K562 (cell line): Measurements from ENCODE around the gene ZDHHC11. TPM values are rescaled to one million over a fixed set of nuclear protein-coding genes. Genes with fewer than 3 reads are reported as not detected.

Experiments used
- ATAC-seq: fragments of 200-7000 bp; cut with Tn5 transposase; 3 replicates; pipeline ENCODE4 v1.9.1; 2020; ENCODE audit warnings: moderate library complexity
- BruUV-seq: library from RNA; stranded (reverse); fragments of 400-500 nt; replicated peaks from 2 replicates; lab custom pipeline; 2021; lab: Mats Ljungman, UMichigan
- CTCF ChIA-PET: fragments of 300-600 bp; formaldehyde crosslinking; extraction: SDS; loops from one replicate; lab custom pipeline; 2021; ENCODE audit warnings: low intra/inter-chr PET ratio; lab: Yijun Ruan, JAX
- POLR2A ChIA-PET: fragments of 300-600, 350-650 bp; sonication (Branson Sonifier 250); formaldehyde crosslinking; extraction: SDS; loops from one replicate; lab custom pipeline; 2021; ENCODE audit warnings: antibody characterized with exemption, inconsistent platforms; lab: Yijun Ruan, JAX
- DNase-seq, 4 experiments: peaks; one replicate each; pipeline versions ENCODE4 v3.0.0 to v3.0.0-alpha.2; 2011 to 2018; ENCODE audit warnings: low spot score in 3 of 4, mixed read lengths in 3 of 4; ENCODE audit errors: extremely low read depth in 1 of 4
- FAIRE-seq: peaks from 2 replicates; lab custom pipeline; 2011; peaks lifted over from hg19 to GRCh38; lab: Jason Lieb, UNC
- H2AFZ ChIP-seq: 2 replicates; pipeline ENCODE4 v1.6.0; 2011; ENCODE audit warnings: low read depth, low read length, control low read depth, inconsistent platforms
- H3K27ac ChIP-seq: fragments of 200-600 bp; 3 replicates; pipeline ENCODE4 v1.8.0; 2011; ENCODE audit warnings: low read depth, mild to moderate bottlenecking, control low read depth, inconsistent platforms, low read length, moderate library complexity, mixed read lengths; ENCODE audit errors: extremely low read depth
- H3K27me3 ChIP-seq, 2 experiments: fragments of 300-600 bp in 1 of 2; 2 replicates in 1 of 2; 3 replicates in 1 of 2; pipeline versions ENCODE4 v1.6.0 to v1.8.0; 2011; ENCODE audit warnings: inconsistent platforms in 2 of 2, low read length in 2 of 2, mild to moderate bottlenecking in 1 of 2, mixed read lengths in 1 of 2, moderate library complexity in 1 of 2; ENCODE audit not compliant: control insufficient read depth in 2 of 2, insufficient read depth in 2 of 2
- H3K36me3 ChIP-seq: fragments of 300-600 bp; 3 replicates; pipeline ENCODE4 v1.8.0; 2011; ENCODE audit warnings: mild to moderate bottlenecking, low read length, inconsistent platforms; ENCODE audit not compliant: control insufficient read depth, insufficient read depth
- H3K4me1 ChIP-seq, 2 experiments: fragments of 200-600 bp in 1 of 2; replicated peaks in 1 of 2; 2 replicates in 1 of 2; 3 replicates in 1 of 2; pipeline versions ENCODE4 v1.5.1 to v1.8.0; 2011; ENCODE audit warnings: inconsistent platforms in 2 of 2, low read length in 2 of 2, mild to moderate bottlenecking in 1 of 2, mixed read lengths in 1 of 2, moderate library complexity in 1 of 2; ENCODE audit not compliant: control insufficient read depth in 2 of 2, insufficient read depth in 2 of 2
- H3K4me2 ChIP-seq: 2 replicates; pipeline ENCODE4 v1.6.1; 2011; ENCODE audit warnings: low read length, control low read depth, inconsistent platforms, mixed read lengths; ENCODE audit not compliant: insufficient read depth
- H3K4me3 ChIP-seq: fragments of 200-600 bp; sonication (generic), shearing (Covaris generic); 2 replicates; pipeline ENCODE4 v1.5.1; 2016; ENCODE audit warnings: control low read depth, inconsistent platforms
- H3K79me2 ChIP-seq: fragments of 200-600 bp; 3 replicates; pipeline ENCODE4 v1.8.0; 2011; ENCODE audit warnings: low read length, inconsistent platforms; ENCODE audit not compliant: control insufficient read depth, insufficient read depth
- H3K9ac ChIP-seq, 2 experiments: 2 replicates each; pipeline versions ENCODE4 v1.6.0 to v1.6.1; 2011; ENCODE audit warnings: low read depth in 2 of 2, low read length in 2 of 2, control low read depth in 1 of 2, inconsistent platforms in 1 of 2, mild to moderate bottlenecking in 1 of 2, mixed read lengths in 1 of 2; ENCODE audit not compliant: insufficient read depth in 1 of 2
- H3K9me1 ChIP-seq: one replicate; pipeline ENCODE4 v1.6.0; 2011; ENCODE audit warnings: inconsistent platforms, mild to moderate bottlenecking, low read length, moderate library complexity; ENCODE audit not compliant: control insufficient read depth, insufficient read depth
- H3K9me3 ChIP-seq: replicated peaks from 2 replicates; pipeline ENCODE4 v1.5.1; 2011; ENCODE audit warnings: low read depth, low read length, inconsistent platforms; ENCODE audit not compliant: control insufficient read depth, insufficient read depth
- H4K20me1 ChIP-seq: replicated peaks from 2 replicates; pipeline ENCODE4 v1.6.1; 2011; ENCODE audit warnings: low read length, inconsistent platforms, mixed read lengths; ENCODE audit not compliant: control insufficient read depth, insufficient read depth
- C11orf30 ChIP-seq: fragments of 450-650 bp; IDR thresholded peaks from 2 replicates; pipeline ENCODE4 v1.6.1; 2016; ENCODE audit warnings: low read depth, mild to moderate bottlenecking
- ELF2 ChIP-seq: fragments of 250-450 bp; sonication (Bioruptor Pico); IDR thresholded peaks from 2 replicates; pipeline ENCODE4 v1.5.0; 2021; ENCODE audit warnings: mild to moderate bottlenecking
- HDAC3 ChIP-seq: fragments of 450-650 bp; IDR thresholded peaks from 2 replicates; pipeline ENCODE4 v1.6.1; 2018; ENCODE audit warnings: borderline replicate concordance, mild to moderate bottlenecking, moderate library complexity; ENCODE audit not compliant: partially characterized antibody
- ILK ChIP-seq: fragments of 450-650 bp; IDR thresholded peaks from 2 replicates; pipeline ENCODE4 v1.6.1; 2016; ENCODE audit warnings: missing genetic modification characterization, low read depth, mild to moderate bottlenecking, missing compliant biosample characterization, moderate library complexity, borderline replicate concordance
- POLR2G ChIP-seq: fragments of 200-400 bp; formaldehyde crosslinking; IDR thresholded peaks from 2 replicates; pipeline ENCODE4 v1.6.1; 2017; ENCODE audit warnings: low read depth, mild to moderate bottlenecking, antibody characterized with exemption, low read length, moderate library complexity
- RBFOX2 ChIP-seq: fragments of 200-400 bp; formaldehyde crosslinking; IDR thresholded peaks from 2 replicates; pipeline ENCODE4 v1.6.1; 2017; ENCODE audit warnings: low read depth, mild to moderate bottlenecking, low read length, moderate library complexity
- WGBS: fragments of 100-300 bp; shearing (Covaris generic); methylation state at CpG from one replicate; pipeline ENCODE4 v1.1.6; 2016; ENCODE audit warnings: low coverage, mixed read lengths; ENCODE audit not compliant: insufficient coverage; ENCODE audit errors: missing lambda C conversion rate; 5-methylcytosine and 5-hydroxymethylcytosine counted together
- in situ Hi-C: fragments of 300-500 bp; cut with MboI; formaldehyde crosslinking; loops from 4 replicates; pipeline ENCODE4 v1.15.0; 2018; ENCODE audit warnings: inconsistent platforms, mixed read lengths
- intact Hi-C: fragments of 100-400 bp; cut with micrococcal nuclease; formaldehyde crosslinking; loops from 2 replicates; pipeline ENCODE4 v1.14.2; 2022
- polyA plus RNA-seq, 8 experiments: library from polyadenylated mRNA; depleted of rRNA in 4 of 8; stranded (reverse) in 5 of 8; unstranded in 3 of 8; fragments of >200 nt; fragmentation: Nextera tagmentation in 2 of 8; fragmentation: Illumina TruSeq in 1 of 8; extraction: Ambion mirVana in 2 of 8; extraction: Trizol in 1 of 8; gene quantifications; 2 replicates each; pipeline versions ENCODE4 v1.2.1 to v1.2.3, GENCODE V29; 2011 to 2014; ENCODE audit warnings: inconsistent platforms in 1 of 8, missing spikeins in 1 of 8
- total RNA-seq, 7 experiments: library from RNA; depleted of rRNA in 6 of 7; stranded (reverse); fragments of >200 nt in 6 of 7; fragmentation: Illumina TruSeq in 2 of 7; extraction: Trizol in 2 of 7; gene quantifications; 2 replicates each; pipeline versions ENCODE4 v1.2.1 to v1.2.3, GENCODE V29; 2011 to 2021; ENCODE audit warnings: low replicate concordance in 1 of 7
- TF ChIP-seq, protein P1 (sequence below): fragments of 450-650 bp; formaldehyde crosslinking; IDR thresholded peaks from 2 replicates; pipeline ENCODE4 v1.4.0; 2020; ENCODE audit warnings: mild to moderate bottlenecking, moderate library complexity
- TF ChIP-seq, protein P2 (sequence below): fragments of 450-650 bp; formaldehyde crosslinking; IDR thresholded peaks from 2 replicates; pipeline ENCODE4 v1.4.0; 2020; ENCODE audit warnings: mild to moderate bottlenecking, moderate library complexity

Gene ZDHHC11
- total and polyA plus RNA-seq, 9 of the 15 experiments (the other 6 are each of a cell fraction or from before 2014, with no cell fraction given): 0.07 to 2.3 (median 0.52) TPM

DNA sequence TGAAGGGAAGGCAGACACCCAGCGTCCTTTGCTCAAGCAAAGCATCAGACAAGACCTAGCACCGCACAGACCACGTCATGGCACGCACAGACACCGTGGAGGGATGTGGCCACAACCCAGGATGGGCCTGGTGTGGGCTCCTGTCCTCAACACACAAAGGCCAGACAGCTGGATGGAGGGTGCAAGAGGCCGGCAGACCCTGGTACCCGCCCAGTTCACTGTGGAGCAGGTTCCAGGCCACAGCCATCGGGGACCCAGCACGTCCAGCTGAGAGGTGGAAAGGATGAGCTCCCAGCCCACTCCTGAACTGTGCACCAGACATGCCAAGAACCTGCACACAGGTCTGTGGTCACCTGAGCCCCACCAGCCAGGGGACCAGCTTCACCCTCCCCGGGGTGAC, 15.0 kb upstream of the ZDHHC11 start (continued):
- TF ChIP-seq HDAC3 (no peak), POLR2G (peak; percentile 62), ILK (tag) (no peak), ELF2 (CRISPR knock-in tag) (no peak), C11orf30 (no peak)
- TF ChIP-seq, protein P1, sequence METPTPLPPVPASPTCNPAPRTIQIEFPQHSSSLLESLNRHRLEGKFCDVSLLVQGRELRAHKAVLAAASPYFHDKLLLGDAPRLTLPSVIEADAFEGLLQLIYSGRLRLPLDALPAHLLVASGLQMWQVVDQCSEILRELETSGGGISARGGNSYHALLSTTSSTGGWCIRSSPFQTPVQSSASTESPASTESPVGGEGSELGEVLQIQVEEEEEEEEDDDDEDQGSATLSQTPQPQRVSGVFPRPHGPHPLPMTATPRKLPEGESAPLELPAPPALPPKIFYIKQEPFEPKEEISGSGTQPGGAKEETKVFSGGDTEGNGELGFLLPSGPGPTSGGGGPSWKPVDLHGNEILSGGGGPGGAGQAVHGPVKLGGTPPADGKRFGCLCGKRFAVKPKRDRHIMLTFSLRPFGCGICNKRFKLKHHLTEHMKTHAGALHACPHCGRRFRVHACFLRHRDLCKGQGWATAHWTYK (CRISPR knock-in tag): no peak

DNA sequence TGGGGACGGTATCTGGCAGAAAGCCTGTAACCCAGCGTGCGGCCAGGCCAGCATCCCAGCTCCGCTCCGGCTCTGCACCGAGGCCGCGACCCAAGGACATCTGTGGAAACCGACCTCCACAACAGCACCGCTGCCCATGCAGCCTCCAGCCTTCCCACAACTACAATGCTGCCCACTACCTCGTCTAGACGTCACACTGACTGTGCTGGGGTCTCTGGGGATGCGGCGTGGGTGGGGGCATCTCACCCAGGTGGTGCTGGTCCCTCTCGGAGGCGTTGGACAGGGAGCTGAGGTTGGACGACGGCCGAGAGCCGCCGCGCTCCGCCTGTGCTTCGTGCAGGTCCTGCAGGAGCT, 14.4 kb upstream of the ZDHHC11 start:
- Histone ChIP-seq H3K9me1 (no peaks in the 10 kb centered on the region), H3K4me1 (peaks cover 0 to 28% of the 10 kb centered on the region in 2 experiments; a peak in 1 of 5 replicates)
- in situ Hi-C loops (no loop called here), intact Hi-C loops (no loop called here)
- TF ChIP-seq, protein P2, sequence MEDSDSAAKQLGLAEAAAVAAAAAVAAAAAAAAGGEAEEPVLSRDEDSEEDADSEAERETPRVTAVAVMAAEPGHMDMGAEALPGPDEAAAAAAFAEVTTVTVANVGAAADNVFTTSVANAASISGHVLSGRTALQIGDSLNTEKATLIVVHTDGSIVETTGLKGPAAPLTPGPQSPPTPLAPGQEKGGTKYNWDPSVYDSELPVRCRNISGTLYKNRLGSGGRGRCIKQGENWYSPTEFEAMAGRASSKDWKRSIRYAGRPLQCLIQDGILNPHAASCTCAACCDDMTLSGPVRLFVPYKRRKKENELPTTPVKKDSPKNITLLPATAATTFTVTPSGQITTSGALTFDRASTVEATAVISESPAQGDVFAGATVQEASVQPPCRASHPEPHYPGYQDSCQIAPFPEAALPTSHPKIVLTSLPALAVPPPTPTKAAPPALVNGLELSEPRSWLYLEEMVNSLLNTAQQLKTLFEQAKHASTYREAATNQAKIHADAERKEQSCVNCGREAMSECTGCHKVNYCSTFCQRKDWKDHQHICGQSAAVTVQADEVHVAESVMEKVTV (CRISPR knock-in tag): no peak
- TF ChIP-seq RBFOX2: 0 out of 2 replicates have a peak, but pooled peaks have one; percentile 4
- TF ChIP-seq, all 486 proteins: peak for 1
- CTCF ChIA-PET: no interaction called here
- Histone ChIP-seq H3K79me2 (no peaks in the 10 kb centered on the region), H4K20me1 (peaks cover 9% of the 10 kb centered on the region), H3K4me3 (no peak overlapping the region), H3K9me3 (no peaks in the 10 kb centered on the region), H3K27ac (no peak overlapping the region), H3K27me3 (no peaks in the 10 kb centered on the region), H3K4me2 (no peak overlapping the region), H2AFZ (no peak overlapping the region), H3K9ac (peak overlapping the region in 1 of 2 experiments; percentile 48; a peak in 1 of 4 replicates), H3K36me3 (peaks cover 80% of the 10 kb centered on the region)
- no TSS peak for BruUV-seq
- POLR2A ChIA-PET: interaction anchor here (0.6 kb wide), 1 partner anchor 9 kb away, joined by 3 read pairs; no protein-coding TSS in a partner anchor
- DNase-seq (no peak), ATAC-seq (no peak), FAIRE-seq (no peak)
- 95% methylated on average over 19 of the region's 24 CpGs for WGBS
